NCI-H1105 treated with DMSO at 0.1 percent for 48 hours (cell line): ENCODE data around the gene MESP1.
A peak's percentile ranks its signal among the peaks of the same experiment; 100 is the strongest.

Source experiments
- DNase-seq: peaks from one replicate; lab custom pipeline; 2025; lab: John Stamatoyannopoulos, UW

The MESP1 gene

GRCh38 chr15:89758283-89758682, 7.2 kb upstream of the MESP1 start:
- DNase-seq, result no peak

GRCh38 chr15:89756897-89757296, 5.8 kb upstream of the MESP1 start:
- no peak for DNase-seq

- no peak for DNase-seq
These were observed 4.7 kb upstream of the MESP1 start for GRCh38 chr15:89755701-89756100.

- no peak for DNase-seq
These were observed 3.5 kb upstream of the MESP1 start for GRCh38 chr15:89754361-89755154.

GRCh38 chr15:89753855-89754254, 2.8 kb upstream of the MESP1 start:
- DNase-seq, result no peak

GRCh38 chr15:89751748-89752147, 699 bp upstream of the MESP1 start:
- DNase-seq, result no peak

GRCh38 chr15:89749951-89750559, 994 bp downstream of the MESP1 start:
- peak; percentile 20 for DNase-seq

GRCh38 chr15:89749526-89749925, 1.5 kb downstream of the MESP1 start:
- DNase-seq, result no peak

GRCh38 chr15:89749054-89749453, 2.0 kb downstream of the MESP1 start:
- no peak for DNase-seq

- DNase-seq, result no peak
These were observed 3.1 kb downstream of the MESP1 start for GRCh38 chr15:89747708-89748682.

- DNase-seq, result no peak
These were observed 4.7 kb downstream of the MESP1 start for GRCh38 chr15:89746386-89746780.

- DNase-seq, result no peak
These were observed 5.3 kb downstream of the MESP1 start for GRCh38 chr15:89745768-89746167.

GRCh38 chr15:89745131-89745530, 5.9 kb downstream of the MESP1 start:
- DNase-seq, result no peak

GRCh38 chr15:89743594-89743993, 7.5 kb downstream of the MESP1 start:
- DNase-seq, result no peak

GRCh38 chr15:89743011-89743410, 8.0 kb downstream of the MESP1 start:
- DNase-seq, result no peak

- DNase-seq, result peak; percentile 67
These were observed 10.9 kb downstream of the MESP1 start for GRCh38 chr15:89740137-89740536.

- DNase-seq, result no peak
These were observed 15.3 kb downstream of the MESP1 start for GRCh38 chr15:89735773-89736172.

GRCh38 chr15:89732451-89733172, 18.4 kb downstream of the MESP1 start:
- DNase-seq, result no peak

- no peak for DNase-seq
These were observed 19.8 kb downstream of the MESP1 start for GRCh38 chr15:89731275-89731674.

GRCh38 chr15:89728254-89728653, 22.8 kb downstream of the MESP1 start:
- no peak for DNase-seq

GRCh38 chr15:89725064-89725463, 26.0 kb downstream of the MESP1 start:
- no peak for DNase-seq

GRCh38 chr15:89724621-89725020, 26.4 kb downstream of the MESP1 start:
- DNase-seq, result no peak
